Stimulated activated CD8-positive, alpha-beta memory T cell treated with anti-CD3 and anti-CD28 coated beads, Interleukin-4, amount 100 ng/mL, for 4 hours (primary cell): ENCODE measurements around the gene PPP6C.
"Not testable (repeated sequence)": the region's sequence is repeated elsewhere in the genome, so short reads cannot be mapped to it uniquely, and the experiment has no call there.

Experiments
- DNase-seq, 2 donors: peaks; one replicate each; pipeline ENCODE4 v3.0.0-alpha.2; 2020; ENCODE audit warnings: low read depth in 2 of 2, low spot score in 1 of 2

The PPP6C gene

GRCh38 chr9:125189361-125190289 lies at the start of gene PPP6C:
Gene PPP6C, minus strand, starts transcription at chr9:125189803. Its CDS starts 85 bp downstream, at chr9:125189718.
- DNase-seq, result peak; percentile 92 to 93

- no peak for DNase-seq
Observed at GRCh38 chr9:125238915-125239446, 49.4 kb upstream of the PPP6C start.

GRCh38 chr9:125238127-125238914 lies 48.7 kb upstream of the PPP6C start:
- no peak for DNase-seq

GRCh38 chr9:125236520-125237159 lies 47.0 kb upstream of the PPP6C start:
- not testable (repeated sequence) for DNase-seq

GRCh38 chr9:125235804-125236519 lies 46.4 kb upstream of the PPP6C start:
- no peak for DNase-seq

- not testable (repeated sequence) for DNase-seq
Observed at GRCh38 chr9:125234099-125234498, 44.5 kb upstream of the PPP6C start.

GRCh38 chr9:125233678-125234077 lies 44.1 kb upstream of the PPP6C start:
- no peak for DNase-seq

GRCh38 chr9:125227761-125228160 lies 38.2 kb upstream of the PPP6C start:
- DNase-seq, result no peak

- DNase-seq, result not testable (repeated sequence)
Observed at GRCh38 chr9:125224858-125225257, 35.3 kb upstream of the PPP6C start.

- DNase-seq, result no peak
Observed at GRCh38 chr9:125218621-125219020, 29.0 kb upstream of the PPP6C start.

- DNase-seq, result no peak
Observed at GRCh38 chr9:125214186-125214585, 24.6 kb upstream of the PPP6C start.

- DNase-seq, result no peak
Observed at GRCh38 chr9:125204477-125204876, 14.9 kb upstream of the PPP6C start.

- no peak for DNase-seq
Observed at GRCh38 chr9:125202846-125203618, 13.4 kb upstream of the PPP6C start.

GRCh38 chr9:125200216-125201047 lies 10.8 kb upstream of the PPP6C start, which contains the start of gene RABEPK:
Gene RABEPK, plus strand, starts transcription at chr9:125200542. Its CDS starts 2,472 bp downstream, at chr9:125203014.
- peak; percentile 70 to 73 for DNase-seq

- not testable (repeated sequence) for DNase-seq
Observed at GRCh38 chr9:125195591-125195990, 6.0 kb upstream of the PPP6C start.

GRCh38 chr9:125194466-125194865 lies 4.9 kb upstream of the PPP6C start:
- not testable (repeated sequence) for DNase-seq

- no peak for DNase-seq
Observed at GRCh38 chr9:125190361-125190801, 778 bp upstream of the PPP6C start.

- DNase-seq, result no peak
Observed at GRCh38 chr9:125189011-125189360, 617 bp downstream of the PPP6C start.

GRCh38 chr9:125183561-125183960 lies 6.0 kb downstream of the PPP6C start:
- DNase-seq, result no peak
